Activated CD4-positive, alpha-beta T cell treated with anti-CD3 and anti-CD28 coated beads, Interleukin-2, amount 50 U/mL, for 1 hour (primary cell): Measurements from ENCODE around the gene NLGN3.
"Not testable (repeated sequence)": the region's sequence is repeated elsewhere in the genome, so short reads cannot be mapped to it uniquely, and the experiment has no call there.

Experiments
- DNase-seq: peaks from one replicate; pipeline ENCODE4 v3.0.0-alpha.2; 2020

The NLGN3 gene

GRCh38 chrX:71173440-71173839, 28.8 kb downstream of the NLGN3 start:
- no peak for DNase-seq

DNA sequence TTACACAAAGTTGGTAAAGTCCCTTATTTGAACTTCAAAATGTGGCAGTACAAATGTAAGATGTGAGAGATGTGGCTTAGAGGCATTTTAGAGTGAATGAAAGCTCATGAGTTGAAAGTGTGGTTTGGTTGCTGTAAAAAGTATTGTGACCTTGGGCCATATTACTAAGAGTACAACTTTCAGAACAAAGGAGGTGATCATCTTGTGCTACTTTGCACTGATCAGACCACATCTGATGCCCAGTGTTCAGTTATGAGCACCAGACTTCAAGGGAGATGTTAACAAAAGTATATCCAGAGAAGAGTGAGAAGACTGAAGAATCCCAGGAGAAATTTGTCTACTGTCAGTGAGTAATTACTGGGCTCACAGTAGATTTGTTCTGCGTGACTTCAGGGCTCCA, 30.2 kb downstream of the NLGN3 start:
- DNase-seq, result no peak

DNA sequence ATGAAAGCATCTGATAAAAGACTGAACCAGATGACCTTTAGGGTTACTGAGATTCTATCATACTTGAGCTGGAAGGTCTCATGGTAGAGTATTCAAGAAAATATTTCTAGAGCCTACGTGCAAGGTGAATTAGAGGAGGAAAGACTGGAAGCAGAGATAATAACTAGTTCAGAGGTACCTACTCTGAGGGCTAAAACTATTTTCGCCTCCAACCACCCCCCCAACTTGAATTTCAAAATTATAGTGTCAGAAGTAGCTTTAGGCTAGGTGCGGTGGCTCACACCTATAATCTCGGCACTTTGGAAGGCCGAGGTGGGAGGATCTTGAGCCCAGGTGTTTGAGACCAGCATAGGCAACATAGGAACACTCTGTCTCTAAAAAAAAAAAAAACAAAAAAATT, 30.9 kb downstream of the NLGN3 start:
- DNase-seq, result no peak

DNA sequence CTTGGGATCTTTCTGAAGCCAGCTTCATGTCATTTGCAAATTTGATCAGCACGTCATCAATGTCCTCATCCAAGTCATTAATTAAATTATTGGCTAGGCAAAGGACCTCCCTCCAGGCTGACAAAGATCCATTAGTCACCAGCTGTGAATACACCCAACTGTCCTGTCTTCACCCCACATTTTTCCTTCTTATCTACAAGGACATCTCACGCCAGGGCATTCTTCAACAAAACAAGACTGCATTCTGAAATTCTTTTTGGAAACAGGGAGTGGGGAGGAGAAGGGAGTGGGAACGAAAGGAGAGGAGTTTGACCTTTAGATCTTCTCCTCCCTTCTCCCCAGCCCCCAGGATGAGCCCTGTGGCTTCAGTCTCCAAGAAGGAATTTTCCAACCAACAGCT, 32.7 kb downstream of the NLGN3 start:
- no peak for DNase-seq

DNA sequence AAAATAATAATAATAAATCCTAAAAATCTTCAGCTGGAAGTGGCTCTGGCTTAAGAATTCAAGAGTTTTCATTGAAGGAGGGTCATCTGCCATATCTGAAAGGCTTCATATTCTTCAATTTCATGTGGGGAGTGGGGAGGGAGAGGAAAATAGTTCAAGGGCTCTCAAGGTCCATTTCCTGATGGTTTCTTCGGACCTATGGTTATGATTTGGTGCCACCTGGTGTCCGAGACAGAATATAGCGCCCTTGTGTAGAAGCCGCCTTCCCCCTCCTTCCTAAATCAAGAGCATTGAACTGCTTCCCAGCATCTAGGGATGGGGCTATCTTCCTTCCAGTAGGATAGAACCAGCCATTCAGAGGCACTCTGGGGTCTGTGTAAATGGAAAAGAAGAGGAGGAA, 34.3 kb downstream of the NLGN3 start:
- peak; percentile 24 for DNase-seq

DNA sequence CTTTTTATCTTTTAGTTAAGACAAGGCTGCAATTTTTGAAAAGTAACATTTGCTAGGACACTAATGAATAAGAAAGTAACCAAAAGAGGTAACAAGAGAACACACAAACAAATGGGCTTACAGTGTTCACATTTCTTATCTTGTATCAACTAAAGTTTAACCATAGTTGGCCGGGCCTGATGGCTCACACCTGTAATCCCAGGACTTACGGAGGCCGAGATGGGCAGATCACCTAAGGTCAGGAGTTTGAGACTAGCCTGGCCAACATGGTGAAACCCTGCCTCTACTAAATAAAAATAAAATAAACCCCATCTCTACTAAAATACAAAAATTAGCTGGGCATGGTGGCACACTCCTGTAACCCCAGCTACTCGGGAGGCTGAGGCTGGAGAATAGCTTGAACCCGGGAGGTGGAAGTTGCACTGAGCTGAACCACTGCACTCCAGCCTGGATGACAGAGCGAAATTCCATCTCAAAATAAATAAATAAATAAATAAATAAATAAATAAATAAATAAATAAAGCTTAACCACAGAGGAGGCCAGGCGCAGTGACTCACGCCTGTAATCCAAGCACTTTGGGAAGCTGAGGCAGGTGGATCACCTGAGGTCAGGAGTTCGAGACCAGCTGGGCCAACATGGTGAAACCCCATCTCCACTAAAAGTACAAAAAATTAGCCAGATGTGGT, 36.1 kb downstream of the NLGN3 start:
- DNase-seq, result not testable (repeated sequence)

DNA sequence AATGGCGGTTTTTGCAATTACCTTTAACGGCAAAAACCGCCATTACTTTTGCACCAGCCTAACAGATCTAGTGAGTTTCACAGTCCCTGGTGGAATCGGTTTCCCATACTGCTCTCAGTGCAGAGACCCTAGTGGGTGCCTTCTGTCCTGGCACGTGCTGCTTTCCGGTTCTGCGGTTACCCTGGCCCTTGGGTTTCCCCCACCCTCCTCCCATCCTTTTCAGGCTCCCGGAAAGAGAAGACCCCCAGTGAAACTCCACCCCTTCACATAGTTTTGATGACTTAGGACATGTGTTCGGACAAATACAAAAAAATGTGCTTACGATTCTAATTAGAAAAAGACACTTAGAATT, 36.9 kb downstream of the NLGN3 start:
- DNase-seq, result peak; percentile 18

DNA sequence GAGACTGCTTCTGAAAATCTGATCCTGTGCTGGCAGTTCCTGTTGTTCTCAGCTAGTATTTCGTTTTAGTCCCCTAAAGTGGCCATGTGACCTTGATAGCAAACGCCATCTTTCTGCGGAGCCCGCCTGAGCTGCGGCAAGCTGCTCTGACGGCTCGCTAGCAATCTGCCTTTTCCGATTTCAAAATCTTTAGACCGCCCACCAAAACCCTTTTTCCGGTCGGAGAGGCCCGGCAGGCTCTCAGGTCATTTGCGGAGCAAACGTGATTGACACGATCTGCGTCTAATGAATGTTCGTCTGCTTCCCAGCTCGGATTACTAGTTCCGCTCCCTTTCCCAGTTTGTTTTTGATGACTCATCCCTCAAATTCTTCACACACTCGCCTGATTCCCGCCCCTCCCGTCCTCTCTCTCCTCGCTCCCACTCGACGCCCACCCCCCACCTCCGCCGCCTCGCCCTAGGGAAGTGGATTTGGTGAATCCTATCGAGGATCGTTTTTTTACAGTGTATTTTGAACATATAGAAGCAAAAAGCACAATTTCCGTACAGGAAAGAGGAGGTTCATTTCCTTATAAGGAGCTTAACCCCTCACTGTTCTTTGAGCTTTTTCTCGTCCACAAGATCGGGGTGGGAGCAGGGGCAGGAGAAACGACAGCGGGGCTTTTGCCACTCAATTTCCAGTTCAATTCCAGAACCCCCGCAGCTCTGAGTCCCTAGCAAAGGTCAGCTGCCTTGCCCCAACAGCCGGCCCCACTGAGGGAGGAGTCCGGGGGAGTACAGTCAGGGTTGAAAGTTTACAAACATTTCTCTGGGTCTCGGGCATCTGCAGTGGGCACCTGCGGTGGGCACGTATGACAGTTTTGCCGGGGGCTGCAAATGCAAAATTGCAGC, 37.5 kb downstream of the NLGN3 start:
- DNase-seq, result peak; percentile 70

- DNase-seq, result no peak
Measured at GRCh38 chrX:71182871-71183270, 38.2 kb downstream of the NLGN3 start.

- no peak for DNase-seq
Measured at GRCh38 chrX:71183341-71183740, 38.7 kb downstream of the NLGN3 start.

GRCh38 chrX:71184092-71184491, 39.5 kb downstream of the NLGN3 start:
- DNase-seq, result no peak

DNA sequence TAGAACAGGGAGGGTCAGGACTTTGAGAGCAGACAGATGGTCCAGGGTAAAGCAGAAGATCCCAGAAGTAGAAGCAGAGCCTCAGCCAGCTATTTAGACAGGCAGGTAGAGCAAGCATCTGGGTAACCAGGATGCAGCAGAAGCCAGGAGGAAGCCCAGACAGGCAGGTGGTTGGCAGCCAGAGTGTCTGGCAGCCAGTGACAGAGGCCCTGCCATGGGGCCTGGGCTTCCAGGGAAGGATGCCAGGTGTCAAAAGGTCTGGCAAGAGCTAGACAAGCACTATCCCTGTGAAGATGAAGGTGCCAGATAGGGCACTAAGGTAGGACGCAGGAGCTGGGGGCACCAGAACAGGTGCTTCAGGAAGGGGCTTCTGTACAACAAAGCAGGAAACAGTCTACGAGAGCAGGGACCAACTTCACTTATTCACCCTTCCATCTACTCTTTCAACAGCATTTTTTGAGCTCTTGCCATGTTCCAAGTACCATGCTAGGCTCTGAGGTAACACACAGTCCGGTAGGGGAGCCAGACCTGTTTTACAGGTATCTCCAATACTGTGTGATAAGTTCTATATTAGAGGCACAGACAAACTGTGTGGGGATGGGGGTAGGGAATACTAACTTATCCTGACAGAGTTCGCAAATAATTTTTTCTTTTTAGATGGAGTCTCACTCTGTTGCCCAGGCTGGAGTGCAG, 40.3 kb downstream of the NLGN3 start:
- DNase-seq, result no peak

DNA sequence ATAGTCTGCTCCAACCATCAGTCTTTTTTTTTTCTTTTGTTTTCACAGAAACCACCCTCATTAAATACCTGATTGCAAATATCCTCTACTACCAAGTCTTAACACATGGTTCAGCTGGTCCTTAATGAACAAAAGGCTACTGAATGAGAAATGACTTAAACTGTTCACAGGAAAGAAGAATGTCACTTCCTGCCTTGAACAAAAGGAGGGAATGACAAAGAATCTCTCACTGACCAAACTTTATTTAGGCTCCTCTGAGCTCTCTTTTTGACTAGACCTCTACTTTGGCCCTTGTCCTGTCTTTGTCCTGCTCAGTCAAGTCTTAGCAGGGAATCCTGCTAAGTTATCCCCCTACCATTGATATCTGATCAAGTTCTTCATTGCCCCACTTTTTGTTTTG, 46.6 kb downstream of the NLGN3 start:
- no peak for DNase-seq

GRCh38 chrX:71195964-71196649, 51.5 kb downstream of the NLGN3 start:
- no peak for DNase-seq

DNA sequence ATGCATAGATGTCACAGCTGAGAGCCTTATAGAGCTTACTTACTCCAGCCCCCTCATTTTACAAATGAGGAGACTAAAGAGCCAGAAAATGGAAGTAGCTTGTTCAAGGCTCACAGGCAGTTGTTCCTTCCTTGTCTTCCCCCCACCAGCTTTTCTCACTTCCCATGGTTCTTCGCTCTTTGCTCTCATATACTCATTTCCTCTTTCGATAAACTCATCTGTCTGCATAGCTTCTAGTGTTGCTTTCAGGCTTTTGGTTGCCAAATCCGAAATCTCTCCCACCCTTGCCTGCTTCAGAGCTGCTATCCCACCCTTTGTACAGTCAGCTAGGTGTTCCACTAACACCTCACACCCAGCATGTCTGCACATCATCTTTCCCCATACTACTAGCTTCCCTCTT, 53.4 kb downstream of the NLGN3 start:
- no peak for DNase-seq

DNA sequence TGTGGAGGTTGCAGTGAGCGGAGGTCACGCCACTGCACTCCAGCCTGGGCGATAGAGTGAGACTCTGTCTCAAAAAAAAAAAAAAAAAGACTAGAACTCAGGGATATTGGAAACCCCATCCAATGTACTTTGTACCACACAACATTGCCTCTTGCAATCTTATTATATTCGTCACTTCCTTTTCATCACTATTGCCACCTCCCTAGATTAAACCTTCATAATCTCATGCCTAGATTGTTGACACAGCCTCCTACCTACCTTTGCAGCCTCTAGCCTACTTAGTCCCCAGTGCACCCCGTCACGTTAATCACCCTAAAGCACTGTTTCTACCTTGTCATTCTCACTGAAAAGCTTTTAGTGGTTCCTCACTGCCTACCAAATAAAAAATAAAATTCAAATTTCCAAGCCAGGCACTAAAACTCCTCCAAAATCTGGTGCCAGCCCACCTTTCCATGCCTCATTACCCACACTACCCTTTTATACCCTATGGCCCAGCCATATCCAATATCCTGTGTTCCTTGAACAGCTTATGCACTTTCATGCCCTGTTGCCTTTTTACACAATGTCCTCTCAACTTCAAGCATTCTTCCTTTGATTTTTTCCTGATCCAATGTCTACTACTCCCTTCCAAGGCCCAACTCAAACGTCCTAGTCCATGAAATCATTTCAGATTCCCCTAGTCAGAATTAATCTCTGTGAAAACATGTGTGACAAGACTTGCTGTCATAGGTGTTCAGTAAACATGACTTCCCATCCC, 54.8 kb downstream of the NLGN3 start:
- no peak for DNase-seq

- no peak for DNase-seq
Measured at GRCh38 chrX:71210816-71211215, 66.2 kb downstream of the NLGN3 start.

DNA sequence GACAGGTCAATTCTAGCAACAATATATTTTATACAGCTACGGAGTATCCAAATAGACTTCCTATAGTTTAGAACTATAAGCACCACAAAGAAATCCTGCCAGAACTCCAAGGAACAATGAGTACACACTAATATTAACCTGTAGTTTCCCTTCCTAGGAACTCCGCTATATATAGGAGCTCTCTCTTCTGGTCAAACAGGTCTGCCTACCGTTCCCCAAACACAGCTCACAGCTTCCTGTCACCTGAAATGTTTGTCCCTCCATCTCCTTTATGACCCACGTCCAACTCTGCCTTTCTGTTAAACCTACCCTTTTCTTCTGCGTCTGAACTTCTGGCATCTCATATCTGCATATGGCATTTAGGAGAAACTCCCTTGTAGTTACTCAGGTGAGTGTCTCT, 67.9 kb downstream of the NLGN3 start:
- no peak for DNase-seq

DNA sequence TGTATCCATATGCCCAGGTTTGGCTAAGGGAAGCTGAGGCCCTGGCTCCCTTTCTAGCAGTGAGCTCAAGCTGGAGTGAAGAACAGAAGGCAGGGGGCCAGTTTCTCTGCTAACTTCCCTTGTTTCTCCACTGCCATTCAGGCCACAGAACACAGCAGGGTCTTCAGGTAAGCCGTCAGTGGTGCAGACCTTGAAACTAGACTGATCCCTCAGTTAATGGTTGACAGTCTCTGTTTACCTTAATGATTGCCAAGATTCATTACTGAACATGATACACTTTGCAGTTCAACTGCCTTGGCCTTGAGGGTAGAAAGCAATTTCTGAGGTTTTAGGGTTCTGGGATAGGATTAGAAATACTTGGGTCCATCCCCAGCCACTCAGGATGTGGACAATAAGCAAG, 69.5 kb downstream of the NLGN3 start:
- DNase-seq, result no peak

DNA sequence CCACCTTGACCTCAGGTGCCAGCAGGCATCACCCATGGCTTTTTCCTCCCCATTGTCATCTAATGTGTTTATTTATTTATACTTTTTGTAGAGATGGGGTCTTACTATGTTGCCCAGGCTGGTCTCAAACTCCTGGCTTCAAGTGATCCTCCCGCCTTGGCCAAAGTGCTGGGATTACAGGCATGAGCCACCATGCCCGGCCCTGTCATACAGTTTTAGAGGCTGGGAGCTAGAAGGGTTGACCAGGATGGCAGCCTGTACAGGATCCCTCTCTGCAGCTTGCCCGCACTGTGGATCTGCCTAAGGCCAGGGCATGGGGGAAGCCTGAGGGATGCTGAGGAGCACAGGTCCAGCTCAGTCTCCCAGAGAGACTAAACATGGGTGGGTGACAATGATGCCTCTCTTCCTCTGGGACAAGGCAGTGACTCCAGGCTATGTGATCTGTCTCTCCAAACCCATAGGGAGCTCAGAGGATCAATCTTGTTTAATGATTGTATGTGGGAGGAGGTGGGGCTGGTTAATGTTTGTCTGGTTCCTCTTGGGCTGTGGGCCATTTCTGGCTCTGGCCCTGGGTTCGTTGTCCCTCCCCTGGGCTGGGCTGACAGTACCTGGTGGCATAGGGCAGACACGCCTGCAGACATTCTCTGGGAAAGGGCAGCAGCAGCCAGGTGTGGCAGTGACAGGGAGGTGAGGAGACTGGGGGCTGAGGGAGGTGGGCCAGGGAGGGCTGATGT, 70.1 kb downstream of the NLGN3 start:
- DNase-seq, result no peak

DNA sequence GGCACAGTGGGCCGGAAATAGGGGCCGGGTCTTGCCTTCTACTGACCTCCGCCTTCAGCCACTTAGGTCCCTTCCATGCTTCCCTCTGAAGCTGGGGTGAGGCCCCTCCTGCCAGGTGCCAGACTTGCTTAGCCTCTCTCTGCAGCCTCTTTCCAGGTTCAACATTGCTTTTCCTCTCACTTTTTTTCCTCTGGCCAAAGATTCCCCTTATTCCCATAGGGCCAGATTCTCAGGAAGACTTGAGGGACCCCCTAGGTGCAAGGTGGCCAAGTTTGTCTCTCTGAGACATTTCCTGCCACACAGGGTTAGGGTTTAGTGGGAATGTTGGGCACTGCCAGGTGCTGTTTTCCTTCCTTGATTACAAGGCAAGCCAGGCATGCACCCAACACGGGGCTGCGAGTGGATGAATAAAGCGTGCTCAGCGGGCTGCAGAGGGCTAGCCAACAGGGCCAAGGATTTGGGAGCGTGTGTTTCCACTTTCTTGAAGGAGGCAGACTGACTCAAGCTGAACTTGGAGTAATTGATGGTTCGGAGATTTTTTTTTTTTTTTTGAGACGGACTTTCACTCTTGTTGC, 70.8 kb downstream of the NLGN3 start:
- DNase-seq, result no peak
